Activated naive CD8-positive, alpha-beta T cell treated with anti-CD3 and anti-CD28 coated beads, Interleukin-2, amount 50 U/mL, for 16 hours (primary cell): ENCODE measurements around the gene EFHD2.
"Not testable (repeated sequence)": the region's sequence is repeated elsewhere in the genome, so short reads cannot be mapped to it uniquely, and the experiment has no call there.

Experiments
- DNase-seq: peaks from one replicate; pipeline ENCODE4 v3.0.0-alpha.2; 2020; ENCODE audit warnings: low read depth, low spot score

EFHD2 gene

GRCh38 chr1:15452866-15453571 lies 43.3 kb downstream of the EFHD2 start:
- no peak for DNase-seq

DNA sequence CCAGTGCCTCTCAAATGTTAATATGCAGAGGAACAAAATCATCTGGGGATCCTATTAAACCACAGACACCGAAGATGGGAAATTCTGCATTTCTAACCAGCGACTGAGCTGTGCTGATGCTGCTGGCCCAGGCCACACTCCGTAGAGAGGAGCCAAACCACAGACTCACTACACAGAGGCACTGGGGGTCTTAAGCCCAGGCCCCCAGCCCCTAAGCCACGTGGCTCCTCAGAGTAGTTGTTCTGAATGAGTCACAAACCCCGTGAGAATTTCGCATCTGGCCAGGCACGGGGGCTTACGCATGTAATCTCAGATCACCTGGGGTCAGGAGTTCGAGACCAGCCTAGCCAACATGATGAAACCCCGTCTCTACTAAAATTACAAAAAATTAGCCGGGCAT lies 44.0 kb downstream of the EFHD2 start:
- DNase-seq, result no peak

- DNase-seq, result no peak
Measured at GRCh38 chr1:15454256-15454655, 44.6 kb downstream of the EFHD2 start.

DNA sequence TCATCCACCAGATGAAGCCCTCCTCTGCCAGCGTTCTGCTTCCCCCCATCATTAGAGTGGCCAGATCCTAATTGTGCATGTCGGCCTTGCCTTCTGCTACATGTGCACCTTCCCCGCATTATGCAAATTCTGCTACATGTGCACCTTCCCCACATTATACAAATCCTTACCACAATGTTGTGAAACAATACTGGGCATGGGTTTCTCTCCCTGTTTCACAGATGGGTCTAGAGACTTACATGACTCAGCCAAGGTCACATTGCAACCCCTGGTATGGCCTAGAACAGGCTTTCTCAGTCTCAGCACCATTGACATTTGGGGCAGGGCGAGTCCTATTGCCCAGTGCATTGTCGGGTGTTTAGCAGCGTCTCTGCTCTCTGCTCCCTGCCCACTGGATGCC lies 45.8 kb downstream of the EFHD2 start:
- DNase-seq, result no peak

- no peak for DNase-seq
Measured at GRCh38 chr1:15456313-15456954, 46.7 kb downstream of the EFHD2 start, which contains the start of gene CELA2A. Gene CELA2A (plus strand): TSS chr1:15456732. CDS start chr1:15456754, 22 bp downstream.

- no peak for DNase-seq
Measured at GRCh38 chr1:15457585-15457984, 47.9 kb downstream of the EFHD2 start.

DNA sequence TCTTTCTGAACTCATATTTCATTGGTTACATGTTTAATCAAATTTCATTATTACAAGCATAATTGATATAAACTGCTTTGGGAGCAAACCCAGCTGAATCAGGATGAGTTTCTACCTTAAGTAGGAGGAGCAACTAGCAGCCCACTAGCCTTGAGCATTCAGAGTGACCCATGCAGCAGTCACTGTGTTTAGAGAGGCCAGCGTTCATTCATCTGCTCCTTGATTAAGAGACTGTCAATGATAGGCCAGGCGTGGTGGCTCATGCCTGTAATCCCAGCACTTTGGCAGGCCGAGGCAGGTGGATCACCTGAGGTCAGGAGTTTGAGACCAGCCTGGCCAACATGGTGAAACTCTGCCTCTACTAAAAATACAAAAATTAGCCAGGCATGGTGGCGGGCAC lies 48.7 kb downstream of the EFHD2 start:
- DNase-seq, result not testable (repeated sequence)

- no peak for DNase-seq
Measured at GRCh38 chr1:15459771-15460707, 50.4 kb downstream of the EFHD2 start.

DNA sequence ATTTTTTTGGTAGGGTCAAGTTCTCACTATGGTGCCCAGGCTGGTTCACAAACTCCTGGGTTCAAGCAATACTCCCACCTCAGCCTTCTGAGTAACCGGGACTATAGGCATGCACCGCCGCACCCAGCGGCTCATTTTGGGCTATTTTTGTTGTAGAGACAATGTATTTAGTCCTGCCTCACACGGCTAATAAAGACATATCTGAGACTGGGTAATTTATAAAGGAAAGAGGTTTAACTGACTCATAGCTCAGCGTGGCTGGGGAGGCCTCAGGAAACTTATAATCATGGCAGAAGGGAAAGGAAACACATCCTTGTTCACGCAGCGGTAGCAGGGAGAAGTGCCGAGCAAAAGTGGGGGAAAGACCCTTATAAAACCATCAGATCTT lies 51.0 kb downstream of the EFHD2 start:
- DNase-seq, result no peak

DNA sequence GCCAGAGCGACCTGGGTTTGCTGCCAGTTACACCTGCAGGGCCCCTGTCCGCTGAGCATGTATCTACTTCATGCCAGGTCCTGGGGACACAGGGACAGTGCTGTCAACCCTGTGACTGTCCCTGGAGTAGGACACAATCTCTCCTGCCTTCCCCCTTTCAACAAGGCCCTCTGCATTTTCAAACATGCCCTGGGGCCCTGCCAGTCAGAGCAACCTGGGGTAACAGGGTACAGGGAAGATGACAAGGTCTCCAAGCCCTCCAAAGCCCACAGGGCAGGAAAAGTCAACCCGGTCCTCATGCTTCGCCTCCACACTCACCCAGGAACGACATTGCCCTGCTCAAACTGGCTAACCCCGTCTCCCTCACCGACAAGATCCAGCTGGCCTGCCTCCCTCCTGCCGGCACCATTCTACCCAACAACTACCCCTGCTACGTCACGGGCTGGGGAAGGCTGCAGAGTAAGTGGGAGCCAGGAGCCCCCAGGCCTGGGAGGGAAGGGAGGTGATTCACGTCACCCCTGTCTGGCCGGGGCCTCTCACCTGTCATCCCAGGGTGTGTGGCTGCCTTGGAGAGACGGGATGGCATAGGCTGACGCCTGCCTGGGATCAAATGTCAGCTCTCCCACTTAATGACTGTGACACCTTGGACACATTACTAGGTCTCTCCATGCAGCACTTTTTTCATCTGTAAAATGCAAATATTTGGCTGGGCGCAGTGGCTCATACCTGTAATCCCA lies 53.5 kb downstream of the EFHD2 start:
- DNase-seq, result not testable (repeated sequence)

DNA sequence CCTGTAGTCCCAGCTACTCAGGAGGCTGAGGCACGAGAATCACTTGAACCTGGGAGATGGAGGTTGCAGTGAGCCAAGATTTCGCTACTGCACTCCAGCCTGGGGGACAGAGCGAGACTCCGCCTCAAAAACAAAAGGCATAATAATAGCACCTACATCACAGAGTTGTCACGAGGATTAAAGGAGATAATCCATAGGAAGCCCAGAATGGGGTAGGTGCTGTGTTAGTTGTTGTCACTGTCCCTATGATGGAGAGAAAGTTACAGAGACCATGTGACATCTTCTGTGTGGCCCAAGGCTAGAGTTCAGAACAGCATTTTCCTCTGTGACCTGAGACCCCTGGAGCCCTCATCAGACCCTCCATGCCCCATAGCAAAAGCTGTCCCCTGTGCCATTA lies 54.2 kb downstream of the EFHD2 start:
- DNase-seq, result not testable (repeated sequence)

GRCh38 chr1:15465674-15466073 lies 56.0 kb downstream of the EFHD2 start:
- no peak for DNase-seq

- not testable (repeated sequence) for DNase-seq
Measured at GRCh38 chr1:15466955-15467625, 57.4 kb downstream of the EFHD2 start.

DNA sequence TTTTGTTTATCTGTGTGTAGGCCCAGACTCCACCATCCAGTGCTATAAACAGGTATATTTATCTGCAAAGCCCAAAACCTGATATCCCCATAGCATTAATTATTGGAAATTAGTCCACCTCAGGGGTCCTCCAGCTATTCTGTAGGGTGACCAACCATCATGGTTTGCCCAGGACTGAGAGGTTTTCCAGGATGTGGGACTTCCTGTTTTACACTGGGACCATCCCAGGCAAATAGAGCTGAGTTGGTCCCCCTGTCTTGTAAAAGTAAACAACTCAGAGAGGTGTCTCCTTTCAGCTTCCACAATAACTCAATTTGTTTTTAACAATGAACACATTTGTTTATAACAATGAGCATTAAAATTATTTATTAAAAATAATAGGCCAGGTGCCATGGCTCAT lies 58.5 kb downstream of the EFHD2 start:
- DNase-seq, result no peak

GRCh38 chr1:15469361-15469760 lies 59.7 kb downstream of the EFHD2 start:
- DNase-seq, result no peak

DNA sequence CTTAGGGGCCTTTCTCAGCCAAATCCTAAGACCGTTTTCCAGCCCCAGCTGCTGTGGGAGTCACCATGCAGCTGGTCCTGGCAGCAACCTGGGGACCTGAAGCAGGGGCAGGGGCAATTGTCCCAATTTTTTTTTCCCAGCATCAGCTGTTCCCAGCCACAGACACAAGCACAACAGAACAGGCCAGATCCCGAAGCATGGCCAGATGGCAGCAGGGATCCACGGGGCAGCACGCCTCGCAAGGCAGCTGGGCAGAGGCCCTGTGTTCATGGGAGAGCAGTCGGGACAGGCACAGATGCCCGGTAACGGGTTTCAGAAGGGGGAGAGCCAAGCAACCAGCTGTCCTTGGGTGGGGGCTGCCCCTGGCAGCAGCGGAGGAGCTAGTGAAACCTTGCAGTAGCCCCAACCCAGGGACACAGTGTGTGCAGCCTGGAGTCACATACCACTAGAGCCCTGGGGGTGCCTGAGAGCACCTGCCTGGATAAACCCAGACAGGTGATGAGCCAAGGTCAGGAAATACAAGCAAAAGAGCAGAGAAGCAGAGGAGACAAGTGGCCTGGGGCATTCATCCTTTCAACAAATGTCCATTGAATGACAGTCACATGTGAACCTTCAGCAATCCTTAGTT lies 60.2 kb downstream of the EFHD2 start:
- DNase-seq, result not testable (repeated sequence)

DNA sequence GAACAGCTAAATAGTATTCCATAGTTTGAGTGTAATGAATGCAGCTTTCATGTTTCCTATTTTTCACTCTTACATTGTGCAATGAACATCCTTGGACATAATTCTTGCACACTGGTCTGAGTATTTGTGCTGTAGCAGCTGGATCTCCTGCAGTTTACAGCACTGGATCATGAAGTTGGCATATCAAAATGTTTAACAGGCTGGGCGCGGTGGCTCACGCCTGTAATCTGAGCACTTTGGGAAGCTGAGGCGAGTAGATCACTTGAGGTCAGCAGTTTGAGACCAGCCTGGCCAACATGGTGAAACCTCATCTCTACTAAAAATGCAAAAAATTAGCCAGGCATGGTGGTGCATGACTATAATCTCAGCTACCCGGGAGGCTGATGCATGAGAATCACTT lies 61.4 kb downstream of the EFHD2 start:
- DNase-seq, result not testable (repeated sequence)

DNA sequence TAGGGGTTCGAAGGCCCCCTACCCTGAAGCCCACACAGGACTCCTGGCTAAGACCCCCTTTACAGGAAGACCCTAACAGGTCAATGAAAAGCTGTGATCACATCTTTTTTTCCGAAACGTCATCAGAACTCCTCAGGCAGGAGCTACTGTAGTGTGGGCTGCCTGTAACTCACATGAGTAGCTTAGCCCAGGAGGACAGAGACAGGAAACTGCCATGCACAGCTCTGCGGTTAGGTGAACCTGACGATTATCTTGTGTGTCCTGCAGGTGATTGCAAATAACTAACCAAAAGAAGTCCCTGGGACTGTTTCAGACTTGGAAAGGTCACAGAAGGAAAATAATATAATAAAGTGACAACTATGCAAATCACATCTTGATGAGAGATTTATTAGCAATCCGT lies 62.0 kb downstream of the EFHD2 start:
- not testable (repeated sequence) for DNase-seq

GRCh38 chr1:15472587-15472986 lies 62.9 kb downstream of the EFHD2 start:
- DNase-seq, result no peak

DNA sequence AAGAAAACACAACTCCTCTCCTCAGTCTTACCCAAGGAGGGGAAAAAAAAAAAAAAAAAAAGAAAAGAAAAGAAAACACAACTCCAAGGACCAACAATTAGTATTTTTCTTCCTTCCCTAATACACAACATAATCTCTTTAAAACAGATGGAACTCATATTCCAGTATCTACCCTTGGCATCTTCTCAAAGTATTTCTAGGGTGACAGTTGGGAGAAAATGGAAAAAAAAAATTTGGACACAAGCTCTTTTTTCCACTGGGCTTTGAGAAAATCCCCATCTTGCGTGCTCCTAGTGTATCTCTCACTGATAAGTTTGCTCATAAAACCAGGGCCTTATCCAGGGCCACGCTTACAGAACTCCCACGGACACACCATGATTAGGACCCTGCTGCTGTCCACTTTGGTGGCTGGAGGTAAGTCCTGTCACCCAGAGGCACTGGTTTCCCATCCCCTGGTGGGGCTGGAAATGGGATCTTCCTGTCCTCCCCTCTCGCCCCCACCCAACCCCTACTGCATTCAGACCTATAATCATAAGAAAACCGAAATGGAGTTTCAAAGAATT lies 66.1 kb downstream of the EFHD2 start, which contains the start of gene CELA2B:
Gene CELA2B, plus strand, starts transcription at position 353 of the 563 bp plus-strand sequence. Its CDS starts 22 bp downstream, at position 375.
- DNase-seq, result no peak
